NK-92 treated with Interleukin-12 subunit alpha and Interleukin-12 subunit beta, amount 100 ng/mL, for 24 hours (cell line): ENCODE results near the gene OPCML.

Experiments used
- DNase-seq: peaks from one replicate; lab custom pipeline; 2025; lab: John Stamatoyannopoulos, UW

OPCML gene

GRCh38 chr11:132734217-132734616 lies 798.1 kb downstream of the OPCML start:
- DNase-seq: no peak

- DNase-seq: no peak
These were observed 804.3 kb downstream of the OPCML start for GRCh38 chr11:132728026-132728425.

- no peak for DNase-seq
These were observed 810.8 kb downstream of the OPCML start for GRCh38 chr11:132721526-132721925.

GRCh38 chr11:132719684-132720083 lies 812.6 kb downstream of the OPCML start:
- no peak for DNase-seq

- DNase-seq: no peak
These were observed 813.3 kb downstream of the OPCML start for GRCh38 chr11:132718711-132719671.

GRCh38 chr11:132717824-132718223 lies 814.5 kb downstream of the OPCML start:
- DNase-seq: no peak

GRCh38 chr11:132716037-132716436 lies 816.3 kb downstream of the OPCML start:
- no peak for DNase-seq

- no peak for DNase-seq
These were observed 817.4 kb downstream of the OPCML start for GRCh38 chr11:132714859-132715440.

GRCh38 chr11:132712466-132712865 lies 819.8 kb downstream of the OPCML start:
- DNase-seq: no peak

- no peak for DNase-seq
These were observed 827.4 kb downstream of the OPCML start for GRCh38 chr11:132704781-132705375.

GRCh38 chr11:132692891-132693290 lies 839.4 kb downstream of the OPCML start:
- DNase-seq: no peak

GRCh38 chr11:132691848-132692550 lies 840.3 kb downstream of the OPCML start:
- no peak for DNase-seq

- no peak for DNase-seq
These were observed 845.4 kb downstream of the OPCML start for GRCh38 chr11:132686886-132687285.

GRCh38 chr11:132685174-132685611 lies 847.1 kb downstream of the OPCML start:
- no peak for DNase-seq

GRCh38 chr11:132683602-132684001 lies 848.7 kb downstream of the OPCML start:
- no peak for DNase-seq

GRCh38 chr11:132681971-132682370 lies 850.3 kb downstream of the OPCML start:
- DNase-seq: no peak

- DNase-seq: no peak
These were observed 851.7 kb downstream of the OPCML start for GRCh38 chr11:132680584-132680983.

GRCh38 chr11:132674151-132674550 lies 858.1 kb downstream of the OPCML start:
- DNase-seq: no peak

- no peak for DNase-seq
These were observed 860.4 kb downstream of the OPCML start for GRCh38 chr11:132671851-132672370.

GRCh38 chr11:132670921-132671675 lies 861.2 kb downstream of the OPCML start:
- no peak for DNase-seq

GRCh38 chr11:132669949-132670348 lies 862.4 kb downstream of the OPCML start:
- no peak for DNase-seq
